IPS-18c (cell line): Measurements from ENCODE around the gene TMEM135.
"Not testable (repeated sequence)": the region's sequence is repeated elsewhere in the genome, so short reads cannot be mapped to it uniquely, and the experiment has no call there.

Experiments used
- H3K4me3 ChIP-seq: 2 replicates; pipeline ENCODE4 v1.7.0; 2013; ENCODE audit warnings: low read depth, mild to moderate bottlenecking, low read length, moderate library complexity; ENCODE audit not compliant: insufficient read depth
- H3K9me3 ChIP-seq: one replicate; pipeline ENCODE4 v1.6.1; 2013; ENCODE audit warnings: mild to moderate bottlenecking, low read length, moderate library complexity; ENCODE audit not compliant: control insufficient read depth, insufficient read depth

TMEM135 gene

DNA sequence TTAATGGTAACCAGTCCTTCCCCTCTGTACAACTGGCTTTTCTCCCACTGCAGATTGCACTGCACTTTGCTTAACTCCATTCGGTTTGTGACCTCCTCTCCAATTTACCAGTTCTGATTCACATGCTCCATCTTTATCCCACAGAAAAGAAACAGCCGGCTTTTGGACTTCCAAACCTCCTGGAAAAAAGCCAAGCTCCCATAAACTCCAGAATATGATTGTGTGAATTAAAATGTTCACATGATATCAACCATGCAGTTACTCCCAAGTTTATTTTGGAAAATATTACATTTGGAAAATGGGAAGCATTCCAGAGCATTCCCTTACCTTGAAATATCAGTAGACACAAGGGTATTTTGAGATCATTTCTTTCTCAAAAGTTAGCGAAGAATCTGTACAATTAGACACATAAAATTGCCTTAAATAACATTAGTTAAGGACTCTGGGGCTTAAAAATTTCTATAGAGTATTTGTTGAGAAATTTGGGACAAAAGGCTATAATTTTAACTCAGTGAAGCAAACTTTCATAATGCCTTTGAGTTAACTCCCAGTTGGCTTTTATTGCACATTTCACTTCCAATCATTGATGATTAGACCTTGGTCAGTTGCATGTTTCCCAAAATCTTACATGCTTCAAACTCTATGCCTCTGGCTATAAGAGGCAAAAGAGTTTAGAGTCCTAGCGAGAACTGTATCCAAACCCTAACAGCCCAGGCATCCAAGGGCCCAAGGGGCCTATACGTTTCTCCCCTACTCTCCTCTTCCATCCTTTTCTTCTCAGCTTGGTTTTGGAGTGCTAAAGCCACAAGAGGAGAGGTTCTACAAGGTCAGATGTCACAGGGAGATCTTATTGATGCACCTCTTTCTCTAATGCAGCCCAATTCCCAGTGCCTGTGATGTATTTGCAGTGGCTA lies 23.6 kb upstream of the TMEM135 start:
- Histone ChIP-seq H3K9me3 (peaks cover 3% of the 10 kb centered on the region), H3K4me3 (no peak overlapping the region)

DNA sequence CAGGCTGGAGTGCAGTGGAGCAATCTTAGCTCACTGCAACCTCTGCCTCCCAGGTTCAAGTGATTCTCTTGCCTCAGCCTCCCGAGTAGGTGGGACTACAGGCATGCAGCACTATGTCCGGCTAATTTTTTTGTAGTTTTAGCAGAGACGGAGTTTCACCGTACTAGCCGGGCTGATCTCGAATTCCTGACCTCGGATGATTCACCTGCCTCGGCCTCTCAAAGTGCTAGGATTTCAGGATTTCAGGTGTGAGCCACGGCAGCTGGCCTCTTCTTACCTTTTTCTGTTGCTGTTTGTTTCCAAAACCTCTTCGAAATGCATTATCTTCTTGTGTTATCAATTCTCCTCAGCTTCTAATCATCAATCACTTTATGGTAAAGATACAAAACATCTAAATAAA lies 22.1 kb upstream of the TMEM135 start:
- Histone ChIP-seq H3K4me3 (no peak overlapping the region), H3K9me3 (peaks cover 4% of the 10 kb centered on the region)

DNA sequence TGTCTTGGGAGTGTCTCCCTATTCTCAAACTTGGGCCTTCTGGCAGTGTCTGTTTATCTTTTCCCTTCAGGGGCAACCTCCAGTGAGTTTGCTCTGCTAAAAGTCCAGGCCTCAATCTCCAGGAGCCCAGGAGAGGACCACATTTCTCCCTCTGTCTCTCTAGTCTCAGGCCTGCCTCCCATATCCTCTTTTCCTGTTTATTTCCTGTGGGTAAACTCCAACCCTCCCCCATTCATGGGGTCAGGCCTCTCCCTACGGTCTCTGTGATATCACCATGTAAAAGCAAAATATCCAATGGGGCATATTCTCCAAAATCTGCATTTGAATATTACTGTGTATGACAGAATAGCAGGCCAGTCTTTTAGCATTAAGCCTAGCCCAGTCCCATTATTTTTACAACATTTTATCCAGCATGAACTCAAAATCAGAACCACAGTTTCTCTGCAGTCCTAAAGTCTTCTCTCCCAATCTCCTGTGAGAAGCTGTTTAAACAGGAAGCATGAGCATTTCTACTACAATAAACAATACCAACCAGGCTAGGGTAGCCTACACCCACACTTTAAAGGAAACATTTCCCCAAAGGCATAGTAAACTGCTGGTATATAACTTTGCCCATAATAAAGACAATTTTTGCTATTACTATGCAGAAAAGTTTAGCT lies 18.0 kb upstream of the TMEM135 start:
- H3K4me3 ChIP-seq, result no peak overlapping the region
- peaks cover 4% of the 10 kb centered on the region for H3K9me3 ChIP-seq

DNA sequence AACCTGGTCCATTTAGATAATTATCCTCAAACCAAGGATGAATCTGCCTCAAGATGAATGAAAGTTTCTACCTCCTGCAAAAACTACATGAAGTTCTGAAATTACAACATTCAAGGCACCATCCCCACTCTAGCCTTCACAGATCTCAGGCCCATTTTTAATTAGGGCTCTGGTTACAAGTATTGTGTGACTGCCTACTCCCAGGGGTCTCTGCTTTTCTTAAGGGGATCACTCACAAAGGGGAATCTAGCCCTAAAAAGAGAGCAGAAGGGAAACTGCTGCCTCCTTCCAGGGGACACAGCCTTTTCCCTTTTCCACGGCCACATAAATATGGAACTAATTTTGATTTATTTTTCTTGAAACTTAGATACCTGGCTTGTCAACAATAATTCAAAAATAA lies 17.4 kb upstream of the TMEM135 start:
- H3K4me3 ChIP-seq, result no peak overlapping the region
- H3K9me3 ChIP-seq, result peaks cover 4% of the 10 kb centered on the region

DNA sequence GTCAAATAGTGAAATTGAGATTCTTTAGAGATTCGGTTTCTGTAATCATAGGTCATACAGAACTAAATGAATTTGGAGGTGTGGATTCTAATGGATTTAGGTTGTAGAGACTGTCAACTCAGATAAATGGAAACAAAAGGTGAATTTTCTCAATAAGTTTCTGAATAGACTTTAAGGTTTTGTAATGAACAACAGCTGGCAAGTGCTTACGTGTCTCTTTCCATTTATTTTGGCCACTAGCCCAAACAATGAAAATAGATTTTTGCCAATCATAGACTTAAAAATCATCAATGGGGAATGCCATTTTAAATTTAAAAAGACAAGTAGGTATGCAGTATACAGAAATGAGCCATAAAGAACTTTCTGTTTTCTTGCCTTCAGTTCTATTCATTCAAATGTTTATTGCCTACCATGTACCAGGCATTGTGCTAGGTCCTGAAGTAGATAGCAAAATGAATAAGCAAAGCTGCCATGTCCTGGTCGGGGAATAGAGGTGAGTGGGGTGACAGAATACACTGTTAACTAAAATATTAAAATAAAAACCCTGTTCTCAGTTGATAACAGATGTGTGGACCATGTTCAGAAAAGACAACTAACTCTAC lies 16.9 kb upstream of the TMEM135 start:
- Histone ChIP-seq H3K4me3 (no peak overlapping the region), H3K9me3 (peaks cover 4% of the 10 kb centered on the region)

DNA sequence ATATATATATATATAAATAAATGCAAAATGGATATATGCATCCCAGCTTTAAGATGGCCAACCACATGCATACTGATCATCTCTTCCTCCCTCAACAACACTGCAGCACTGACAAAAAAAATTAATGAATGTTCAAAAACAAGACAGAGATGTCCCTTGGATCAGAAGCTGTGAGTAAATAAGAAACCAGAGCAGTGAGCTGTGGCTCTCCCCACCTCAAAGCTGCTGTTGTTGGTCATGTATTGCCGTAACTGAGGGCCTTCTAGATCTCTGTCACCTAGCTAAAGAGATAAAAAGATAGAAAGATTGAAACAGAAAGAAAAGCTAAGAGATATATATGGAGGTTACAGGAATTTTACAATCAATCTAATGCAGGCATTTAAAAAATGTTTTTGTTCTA lies 15.5 kb upstream of the TMEM135 start:
- H3K9me3 ChIP-seq, result peaks cover 4% of the 10 kb centered on the region
- no peak overlapping the region for H3K4me3 ChIP-seq

DNA sequence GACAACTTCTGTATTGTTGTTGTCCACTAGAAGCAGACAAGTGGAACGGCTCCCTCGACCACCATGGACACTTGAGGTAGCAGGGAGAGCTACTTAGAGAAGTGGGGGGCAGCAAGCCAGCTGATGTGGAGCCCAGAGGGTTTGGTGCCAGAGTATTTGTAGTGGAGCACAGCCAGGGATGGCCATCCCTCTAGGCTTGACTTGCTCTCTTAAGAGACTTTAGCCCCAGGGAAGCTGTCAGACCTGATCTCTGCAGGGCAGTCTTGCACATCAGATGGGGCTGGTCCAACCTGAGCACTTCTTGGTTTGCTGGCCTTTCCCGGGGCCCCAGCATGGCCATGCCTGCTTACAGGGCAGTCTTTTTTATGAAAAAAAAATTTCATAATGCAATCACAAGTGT lies 15.0 kb upstream of the TMEM135 start:
- Histone ChIP-seq H3K4me3 (no peak overlapping the region), H3K9me3 (peaks cover 4% of the 10 kb centered on the region)

DNA sequence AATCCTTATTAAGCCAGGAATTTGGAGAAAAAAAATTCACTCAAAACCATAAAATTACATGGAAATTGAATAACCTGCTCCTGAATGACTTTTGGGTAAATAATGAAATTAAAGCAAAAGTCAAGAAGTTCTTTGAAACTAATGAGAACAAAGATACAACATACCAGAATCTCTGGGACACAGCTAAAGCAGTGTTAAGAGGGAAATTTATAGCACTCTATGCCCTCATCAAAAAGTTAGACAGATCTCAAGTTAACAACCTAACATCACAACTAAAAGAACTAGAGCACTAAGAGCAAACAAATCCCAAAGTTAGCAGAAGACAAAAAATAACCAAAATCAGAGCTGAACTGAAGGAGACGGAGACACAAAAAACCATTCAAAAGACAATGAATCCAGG lies 11.3 kb upstream of the TMEM135 start:
- not testable (repeated sequence) for H3K4me3 ChIP-seq, H3K9me3 ChIP-seq

DNA sequence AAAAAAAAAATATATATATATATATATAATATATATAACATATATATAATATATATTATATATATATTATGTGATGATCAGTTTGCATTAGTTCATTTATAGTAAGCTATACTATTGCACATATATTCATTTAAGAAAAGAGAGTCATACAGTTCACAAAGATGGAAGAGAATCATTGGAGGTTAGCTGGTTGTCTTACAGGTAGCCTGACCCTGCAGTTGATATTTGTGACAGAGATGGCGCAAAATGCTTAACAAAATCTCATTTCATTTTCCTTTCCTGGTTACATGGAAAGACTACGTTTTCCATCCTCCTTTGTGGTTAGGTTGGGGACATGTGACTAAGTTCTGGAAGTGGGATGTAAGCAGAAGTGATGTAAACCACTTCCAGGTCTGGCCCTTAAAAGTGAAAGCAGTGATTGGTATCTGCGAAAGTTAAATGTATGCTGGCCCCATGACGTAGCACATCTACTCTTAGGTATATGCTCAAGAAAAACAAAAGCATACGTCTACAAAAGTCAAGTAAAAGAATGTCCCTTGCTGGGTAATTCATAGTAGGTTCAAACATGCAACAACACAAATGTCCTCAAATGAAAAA lies 7.2 kb upstream of the TMEM135 start:
- H3K4me3 ChIP-seq, result no peak overlapping the region

DNA sequence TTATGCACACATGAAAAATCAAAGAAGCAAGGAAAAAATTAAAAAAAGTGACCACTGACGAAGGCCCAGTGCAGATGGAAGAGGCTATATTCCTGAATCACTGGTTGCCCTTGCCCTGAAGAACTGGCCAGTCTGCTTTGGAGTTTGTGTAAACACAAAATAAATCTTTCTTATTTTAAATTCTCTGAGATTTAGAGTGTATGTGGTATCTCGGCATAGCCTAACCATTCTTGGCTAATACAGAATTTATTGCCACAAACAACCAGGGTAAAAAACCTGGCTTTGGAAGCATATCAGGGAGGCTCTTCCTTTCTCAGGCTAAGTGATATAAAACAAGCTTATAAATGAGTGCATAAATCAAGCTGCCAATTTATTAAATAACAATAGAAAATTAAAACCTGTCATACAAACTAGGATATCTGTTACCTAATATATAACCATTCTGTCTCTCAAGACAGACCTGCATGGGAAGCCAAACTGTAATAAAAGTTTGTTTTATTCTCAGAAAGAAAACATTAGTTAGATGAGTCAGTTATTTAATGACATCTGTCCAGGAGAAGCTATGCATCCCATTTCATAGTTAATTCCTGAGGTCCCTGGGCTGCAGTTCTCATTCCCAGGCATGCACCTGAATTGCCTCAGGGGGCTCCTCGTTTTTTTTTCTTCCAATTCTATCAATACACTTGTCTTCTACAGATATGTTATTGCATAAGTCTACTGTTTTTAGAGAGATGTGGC lies 6.1 kb upstream of the TMEM135 start:
- H3K4me3 ChIP-seq, result no peak overlapping the region
- H3K9me3 ChIP-seq, result no peaks in the 10 kb centered on the region

More for the DNA sequence above, 7.2 kb upstream of the TMEM135 start:
- H3K9me3 ChIP-seq, result no peaks in the 10 kb centered on the region

DNA sequence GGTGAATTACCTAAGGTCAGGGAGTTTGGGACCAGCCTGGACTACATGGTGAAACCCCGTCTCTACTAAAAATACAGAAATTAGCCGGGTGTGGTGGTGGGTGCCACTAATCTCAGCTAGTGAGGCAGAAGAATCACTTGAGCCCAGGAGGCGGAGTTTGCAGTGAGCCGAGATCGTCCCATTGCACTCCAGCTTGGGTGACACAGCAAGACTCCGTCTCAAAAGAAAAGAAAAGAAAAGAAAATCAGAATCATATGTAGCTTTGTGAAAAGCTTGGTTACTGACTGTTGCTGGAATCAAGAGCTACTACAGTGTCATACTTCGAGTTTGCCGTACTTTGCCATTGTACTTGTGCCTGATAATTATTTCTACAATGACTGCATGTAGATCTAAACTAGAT lies 4.2 kb upstream of the TMEM135 start:
- Histone ChIP-seq H3K4me3 (no peak overlapping the region), H3K9me3 (no peaks in the 10 kb centered on the region)

DNA sequence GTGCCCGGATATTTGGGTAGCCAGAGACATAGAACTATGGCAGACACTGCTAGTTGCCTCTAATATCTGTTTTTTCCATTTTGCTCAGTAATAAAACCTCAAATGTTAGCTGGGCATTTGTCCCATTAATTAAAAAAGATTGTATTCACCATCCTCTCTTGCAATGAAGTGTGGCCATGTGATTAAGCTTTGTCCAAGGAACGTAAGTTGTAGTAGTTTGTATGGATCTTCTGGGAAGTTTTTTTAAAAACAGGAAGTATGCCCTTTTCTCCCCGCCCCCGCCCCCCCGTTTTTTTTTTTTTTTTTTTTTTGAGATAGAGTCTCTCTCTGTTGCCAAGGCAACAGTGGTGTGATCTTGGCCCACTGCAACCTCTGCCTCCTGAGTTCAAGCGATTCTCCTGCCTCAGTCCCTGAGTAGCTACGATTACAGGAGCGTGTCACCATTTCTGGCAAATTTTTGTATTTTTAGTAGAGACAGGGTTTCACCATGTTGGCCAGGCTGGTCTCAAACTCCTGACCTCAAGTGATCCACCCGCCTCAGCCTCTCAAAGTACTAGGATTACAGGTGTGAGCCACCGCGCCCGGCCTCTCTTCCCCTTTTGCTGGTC lies 1.7 kb upstream of the TMEM135 start:
- no peak overlapping the region for H3K4me3 ChIP-seq
- no peaks in the 10 kb centered on the region for H3K9me3 ChIP-seq

DNA sequence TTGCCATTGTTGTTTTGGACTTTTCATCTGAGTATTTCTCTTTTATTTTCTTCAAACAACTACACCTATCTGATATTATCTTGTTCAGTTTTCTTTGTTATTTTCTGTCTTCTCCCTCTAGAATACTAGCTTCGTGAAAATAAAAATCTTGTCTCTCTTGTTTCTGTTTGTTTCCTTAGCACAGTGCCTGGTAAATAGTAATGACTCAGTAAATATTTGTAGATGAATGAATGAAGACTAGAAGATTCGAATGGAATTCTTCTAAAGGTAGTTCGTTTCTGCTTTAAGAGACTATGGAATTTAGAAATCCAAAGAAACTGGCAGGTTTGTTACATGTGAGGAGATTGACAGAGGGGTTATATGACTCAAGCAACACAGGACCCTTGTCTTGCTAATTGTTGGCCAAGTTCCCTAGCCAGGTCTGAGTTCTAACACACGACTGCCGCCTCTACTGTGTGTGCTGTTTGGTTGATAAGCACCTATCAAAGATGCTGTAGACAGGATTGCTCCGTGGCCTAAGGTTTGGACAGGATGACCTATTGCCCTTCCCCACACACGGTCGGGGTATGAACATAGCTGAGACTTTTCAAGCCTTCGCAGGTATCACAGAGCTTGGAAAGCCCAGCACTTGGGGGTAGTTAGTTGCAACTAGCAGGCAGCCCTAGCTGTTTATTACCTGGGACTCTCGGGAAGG lies 831 bp upstream of the TMEM135 start:
- Histone ChIP-seq H3K9me3 (no peaks in the 10 kb centered on the region), H3K4me3 (peak overlapping the region; percentile 85)

DNA sequence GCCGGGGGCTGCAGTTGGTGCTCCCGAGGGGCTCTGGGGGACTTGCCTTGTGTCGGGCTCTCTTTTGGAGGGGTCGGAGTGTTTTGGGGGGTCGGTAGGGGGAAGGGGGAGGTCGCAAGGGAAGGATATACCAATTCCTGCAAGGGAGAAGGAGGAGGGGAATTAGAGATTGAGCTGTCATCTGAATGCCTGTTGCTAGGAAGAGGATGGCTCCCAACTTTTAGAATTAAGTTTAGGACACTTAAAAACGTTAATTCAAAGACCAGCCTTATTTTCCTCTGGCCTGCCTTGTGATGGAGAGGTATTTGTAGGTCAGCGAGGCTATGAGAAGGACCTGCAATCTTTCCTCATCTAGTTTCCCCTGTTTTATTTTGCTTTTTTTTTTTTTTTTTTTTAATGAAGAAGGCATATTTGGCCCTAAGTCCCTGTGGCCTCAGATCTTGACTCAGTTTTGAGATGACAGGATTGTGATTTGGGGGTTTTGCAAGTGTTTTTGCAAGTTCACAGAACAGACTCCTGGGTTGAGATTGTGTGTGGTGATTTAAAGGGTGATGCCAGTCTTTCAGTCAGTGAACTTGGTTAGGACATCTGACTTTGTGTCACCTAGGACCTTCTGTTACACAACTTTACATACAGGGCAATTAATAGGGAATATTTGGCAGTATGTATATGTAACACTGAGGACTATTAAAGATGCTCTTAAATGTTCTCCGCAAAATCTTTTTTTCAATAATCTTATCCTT lies 672 bp downstream of the TMEM135 start:
- H3K9me3 ChIP-seq, result no peaks in the 10 kb centered on the region
- peak overlapping the region; percentile 85 for H3K4me3 ChIP-seq

DNA sequence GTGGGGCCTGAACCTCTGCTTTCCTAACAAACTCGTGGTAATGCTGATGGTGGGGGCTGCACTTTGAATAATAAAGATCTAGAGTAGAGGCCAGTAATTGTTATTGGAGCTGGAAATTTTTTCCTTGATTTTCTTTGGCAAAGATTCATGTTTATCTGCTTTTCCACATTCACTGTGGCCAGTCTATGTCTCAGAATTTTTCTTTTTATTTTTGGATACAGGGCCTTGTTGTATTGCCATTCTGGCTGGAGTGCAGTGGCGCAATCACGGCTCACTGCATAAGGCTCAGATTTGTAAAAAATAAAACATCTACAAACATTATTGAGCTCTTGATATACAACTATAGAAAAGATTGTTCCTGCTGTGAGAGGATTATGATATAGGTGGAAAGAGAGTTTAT lies 1.6 kb downstream of the TMEM135 start:
- Histone ChIP-seq H3K9me3 (no peaks in the 10 kb centered on the region), H3K4me3 (no peak overlapping the region)

DNA sequence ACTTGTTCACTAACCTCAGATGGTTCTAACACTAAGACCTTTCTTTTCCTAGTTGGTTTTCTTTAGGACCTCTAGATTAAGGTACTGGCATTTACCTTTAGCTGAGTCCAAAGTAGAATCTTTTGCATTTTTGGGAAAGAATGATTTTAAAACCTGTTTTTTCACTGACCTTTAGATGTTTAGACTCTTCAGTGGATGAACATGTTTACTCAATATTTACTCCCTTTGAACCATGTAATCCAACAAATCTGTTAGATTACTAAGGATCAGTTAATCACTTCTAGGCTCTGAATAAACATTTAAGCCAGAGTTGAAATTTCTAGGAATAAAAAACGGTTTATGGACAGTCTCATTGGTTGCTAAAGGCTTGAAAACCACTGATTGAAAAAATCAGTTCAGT lies 6.2 kb downstream of the TMEM135 start:
- Histone ChIP-seq H3K4me3 (no peak overlapping the region), H3K9me3 (no peaks in the 10 kb centered on the region)
